Chondrocyte (in vitro differentiated cells): ENCODE data around the gene RPTN. TPM values are rescaled to one million over a fixed set of nuclear protein-coding genes. Genes with fewer than 3 reads are reported as not detected.

Experiments
- DNase-seq: peaks from one replicate; pipeline ENCODE4 v3.0.0; 2021; ENCODE audit warnings: mixed read lengths, low spot score
- H3K27ac Mint-ChIP-seq: one replicate; pipeline ENCODE4 v1.8.0; 2021; ENCODE audit warnings: mild to moderate bottlenecking, moderate library complexity, mixed read lengths; ENCODE audit not compliant: unreplicated experiment
- H3K27me3 Mint-ChIP-seq: 2 replicates; pipeline ENCODE4 v1.8.0; 2021; ENCODE audit warnings: low read depth, mixed read lengths
- H3K36me3 Mint-ChIP-seq: 2 replicates; pipeline ENCODE4 v1.8.0; 2021; ENCODE audit warnings: low read depth, mixed read lengths
- H3K4me1 Mint-ChIP-seq: 2 replicates; pipeline ENCODE4 v1.8.0; 2021; ENCODE audit warnings: low read depth, mild to moderate bottlenecking, mixed read lengths
- H3K4me3 Mint-ChIP-seq: one replicate; pipeline ENCODE4 v1.8.0; 2021; ENCODE audit warnings: mild to moderate bottlenecking, moderate library complexity, mixed read lengths; ENCODE audit not compliant: unreplicated experiment
- H3K9me3 Mint-ChIP-seq: 2 replicates; pipeline ENCODE4 v1.8.0; 2021; ENCODE audit warnings: low read depth, mixed read lengths
- total RNA-seq: library from RNA; stranded (reverse); gene quantifications from 3 replicates; pipeline ENCODE4 v1.2.1, GENCODE V29; 2021
- TF ChIP-seq, protein P1 (sequence below): fragments of 200-600 bp; sonication (generic); IDR thresholded peaks from 2 replicates; pipeline ENCODE4 v1.5.0; 2021; ENCODE audit warnings: antibody characterized with exemption, mild to moderate bottlenecking, moderate library complexity

RPTN gene
- total RNA-seq, 1 donor from 2014 or later: not detected

GRCh38 chr1:152185544-152186391 lies 26.7 kb upstream of the RPTN start:
- H3K9me3 Mint-ChIP-seq: no peaks in the 10 kb centered on the region
- no peak overlapping the region for H3K4me3 Mint-ChIP-seq
- TF ChIP-seq, protein P1, sequence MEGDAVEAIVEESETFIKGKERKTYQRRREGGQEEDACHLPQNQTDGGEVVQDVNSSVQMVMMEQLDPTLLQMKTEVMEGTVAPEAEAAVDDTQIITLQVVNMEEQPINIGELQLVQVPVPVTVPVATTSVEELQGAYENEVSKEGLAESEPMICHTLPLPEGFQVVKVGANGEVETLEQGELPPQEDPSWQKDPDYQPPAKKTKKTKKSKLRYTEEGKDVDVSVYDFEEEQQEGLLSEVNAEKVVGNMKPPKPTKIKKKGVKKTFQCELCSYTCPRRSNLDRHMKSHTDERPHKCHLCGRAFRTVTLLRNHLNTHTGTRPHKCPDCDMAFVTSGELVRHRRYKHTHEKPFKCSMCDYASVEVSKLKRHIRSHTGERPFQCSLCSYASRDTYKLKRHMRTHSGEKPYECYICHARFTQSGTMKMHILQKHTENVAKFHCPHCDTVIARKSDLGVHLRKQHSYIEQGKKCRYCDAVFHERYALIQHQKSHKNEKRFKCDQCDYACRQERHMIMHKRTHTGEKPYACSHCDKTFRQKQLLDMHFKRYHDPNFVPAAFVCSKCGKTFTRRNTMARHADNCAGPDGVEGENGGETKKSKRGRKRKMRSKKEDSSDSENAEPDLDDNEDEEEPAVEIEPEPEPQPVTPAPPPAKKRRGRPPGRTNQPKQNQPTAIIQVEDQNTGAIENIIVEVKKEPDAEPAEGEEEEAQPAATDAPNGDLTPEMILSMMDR: peak; percentile 85
- no peak for DNase-seq
- H3K27me3 Mint-ChIP-seq: peaks cover 15% of the 10 kb centered on the region
- H3K36me3 Mint-ChIP-seq: no peaks in the 10 kb centered on the region
- peaks cover 7% of the 10 kb centered on the region for H3K4me1 Mint-ChIP-seq
- no peak overlapping the region for H3K27ac Mint-ChIP-seq

GRCh38 chr1:152182944-152183361 lies 23.9 kb upstream of the RPTN start:
- peaks cover 7% of the 10 kb centered on the region for H3K4me1 Mint-ChIP-seq
- peaks cover 20% of the 10 kb centered on the region for H3K27me3 Mint-ChIP-seq
- no peak for DNase-seq
- no peak overlapping the region for H3K27ac Mint-ChIP-seq
- TF ChIP-seq, protein P1: no peak
- no peaks in the 10 kb centered on the region for H3K36me3 Mint-ChIP-seq
- H3K4me3 Mint-ChIP-seq: no peak overlapping the region
- H3K9me3 Mint-ChIP-seq: no peaks in the 10 kb centered on the region

- no peak for DNase-seq
- H3K9me3 Mint-ChIP-seq: no peaks in the 10 kb centered on the region
These were observed 23.4 kb upstream of the RPTN start for GRCh38 chr1:152182431-152182830.

DNA sequence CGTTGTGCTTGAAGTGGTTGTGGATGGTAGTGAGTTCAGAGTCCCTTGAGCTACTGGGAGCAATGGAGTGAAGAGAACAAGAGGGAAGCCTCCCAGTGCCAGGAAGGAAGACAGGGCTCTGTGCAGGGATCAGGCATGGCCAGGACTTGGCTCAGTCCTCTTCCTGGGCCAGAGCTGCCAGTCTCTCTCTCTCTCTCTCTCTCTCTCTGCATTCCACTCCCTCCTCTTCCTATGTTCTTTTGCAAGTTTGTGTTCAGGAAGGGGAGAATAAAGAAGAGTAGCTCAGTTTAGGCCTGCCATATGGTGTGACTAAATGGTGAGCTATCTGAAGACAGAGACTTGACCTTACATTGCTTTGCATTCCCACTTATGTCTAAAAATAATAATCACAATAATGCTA lies 20.5 kb upstream of the RPTN start:
- TF ChIP-seq, protein P1: no peak
- no peak overlapping the region for H3K4me3 Mint-ChIP-seq
- H3K36me3 Mint-ChIP-seq: no peaks in the 10 kb centered on the region
- H3K4me1 Mint-ChIP-seq: peaks cover 4% of the 10 kb centered on the region
- DNase-seq: no peak
- H3K9me3 Mint-ChIP-seq: no peaks in the 10 kb centered on the region
- peaks cover 15% of the 10 kb centered on the region for H3K27me3 Mint-ChIP-seq
- H3K27ac Mint-ChIP-seq: no peak overlapping the region

More at GRCh38 chr1:152182431-152182830, 23.4 kb upstream of the RPTN start:
- Mint-ChIP-seq H3K4me3 (no peak overlapping the region), H3K4me1 (peaks cover 7% of the 10 kb centered on the region), H3K27ac (no peak overlapping the region), H3K36me3 (no peaks in the 10 kb centered on the region), H3K27me3 (peaks cover 20% of the 10 kb centered on the region)
- TF ChIP-seq, protein P1: peak; percentile 53

GRCh38 chr1:152170287-152170905 lies 11.4 kb upstream of the RPTN start:
- DNase-seq: no peak
- Mint-ChIP-seq H3K4me1 (no peaks in the 10 kb centered on the region), H3K4me3 (no peak overlapping the region), H3K27me3 (peaks cover 53% of the 10 kb centered on the region), H3K27ac (no peak overlapping the region), H3K36me3 (no peaks in the 10 kb centered on the region), H3K9me3 (no peaks in the 10 kb centered on the region)
- TF ChIP-seq, protein P1: no peak
